Activated CD8-positive, alpha-beta T cell treated with anti-CD3 and anti-CD28 coated beads for 36 hours (primary cell): ENCODE results near the gene ARHGAP4. TPM values are rescaled to one million over a fixed set of nuclear protein-coding genes. Genes with fewer than 3 reads are reported as not detected.

Experiments
- ATAC-seq: fragments of 200-7000 bp; cut with Tn5 transposase; one replicate; pipeline ENCODE4 v1.10.0; 2021; ENCODE audit warnings: mild to moderate bottlenecking, moderate library complexity
- CTCF ChIA-PET: fragments of 350-600 bp; sonication (Branson Sonifier 250); formaldehyde crosslinking; loops from one replicate; lab custom pipeline; 2021; ENCODE audit warnings: antibody characterized with exemption; lab: Charles Lee
- POLR2A ChIA-PET: fragments of 350-600 bp; sonication (Branson Sonifier 250); formaldehyde crosslinking; loops from one replicate; lab custom pipeline; 2021; ENCODE audit warnings: antibody characterized with exemption; lab: Charles Lee
- DNase-seq: peaks from one replicate; pipeline ENCODE4 v3.0.0-alpha.2; 2020
- H3K27ac Mint-ChIP-seq: one replicate; pipeline ENCODE4 v1.8.0; 2021; ENCODE audit warnings: mild to moderate bottlenecking, mixed read lengths
- H3K27me3 Mint-ChIP-seq: one replicate; pipeline ENCODE4 v1.8.0; 2021; ENCODE audit warnings: mixed read lengths
- H3K36me3 Mint-ChIP-seq: one replicate; pipeline ENCODE4 v1.8.0; 2021; ENCODE audit warnings: low read depth, mixed read lengths
- H3K4me1 Mint-ChIP-seq: one replicate; pipeline ENCODE4 v1.8.0; 2021; ENCODE audit warnings: low read depth, mixed read lengths
- H3K4me3 Mint-ChIP-seq: one replicate; pipeline ENCODE4 v1.8.0; 2021; ENCODE audit warnings: mild to moderate bottlenecking, moderate library complexity, mixed read lengths
- H3K9me3 Mint-ChIP-seq: one replicate; pipeline ENCODE4 v1.8.0; 2021; ENCODE audit warnings: mixed read lengths
- CTCF ChIP-seq: fragments of 200-600 bp; IDR thresholded peaks from one replicate; pipeline ENCODE4 v1.8.0; 2022; ENCODE audit warnings: antibody characterized with exemption, mild to moderate bottlenecking
- intact Hi-C: fragments of 100-400 bp; cut with micrococcal nuclease; formaldehyde crosslinking; loops from one replicate; pipeline ENCODE4 v1.10.0; 2022
- total RNA-seq, 2 experiments: library from RNA; stranded (reverse); gene quantifications; one replicate each; pipeline ENCODE4 v1.2.3, GENCODE V29; 2021

ARHGAP4 gene
- total RNA-seq, 2 experiments from 2014 or later, result 128 to 130 TPM

GRCh38 chrX:153941336-153942252 lies 15.5 kb upstream of the ARHGAP4 start:
- DNase-seq (no peak), ATAC-seq (no peak)
- H3K4me3 Mint-ChIP-seq, result peak overlapping the region; percentile 72
- H3K4me1 Mint-ChIP-seq, result peaks cover 31% of the 10 kb centered on the region
- ChIA-PET POLR2A (interaction anchor here (1.2 kb wide), 1 partner anchor 15 kb away, joined by 4 read pairs; no protein-coding TSS in a partner anchor), CTCF (interaction anchor here (0.9 kb wide), 2 partner anchors 15 to 17 kb away, joined by 3 read pairs; no protein-coding TSS in a partner anchor)
- H3K36me3 Mint-ChIP-seq, result peaks cover 5% of the 10 kb centered on the region
- no peaks in the 10 kb centered on the region for H3K9me3 Mint-ChIP-seq
- peak overlapping the region; percentile 83 for H3K27ac Mint-ChIP-seq
- no peaks in the 10 kb centered on the region for H3K27me3 Mint-ChIP-seq
- intact Hi-C loops, result no loop called here
- no peak for TF ChIP-seq CTCF

- CTCF ChIA-PET, result interaction anchor here (1.1 to 1.2 kb wide), 3 partner anchors 8 to 36 kb away, joined by 3 to 4 read pairs (median 3); no protein-coding TSS in a partner anchor
- Mint-ChIP-seq H3K27ac (no peak overlapping the region), H3K27me3 (no peaks in the 10 kb centered on the region), H3K4me1 (peaks cover 37% of the 10 kb centered on the region), H3K9me3 (no peaks in the 10 kb centered on the region), H3K36me3 (peaks cover 7% of the 10 kb centered on the region), H3K4me3 (peak overlapping the region; percentile 2)
- intact Hi-C loops, result no loop called here
- POLR2A ChIA-PET, result interaction anchor here (1.0 to 8.0 kb wide), 5 partner anchors 8 to 63 kb away, joined by 3 to 52 read pairs (median 4); partner anchors contain the start of gene ARHGAP4
- TF ChIP-seq CTCF, result no peak
- ATAC-seq (no peak), DNase-seq (no peak)
Measured at GRCh38 chrX:153939573-153939972, 13.5 kb upstream of the ARHGAP4 start.

GRCh38 chrX:153938226-153938786 lies 12.2 kb upstream of the ARHGAP4 start:
- no peak overlapping the region for H3K4me3 Mint-ChIP-seq
- H3K27ac Mint-ChIP-seq, result peak overlapping the region; percentile 73
- ChIA-PET POLR2A (interaction anchor here (1.2 to 8.0 kb wide), 4 partner anchors 9 to 33 kb away, joined by 3 to 52 read pairs (median 16); partner anchors contain the start of genes ARHGAP4 and HCFC1), CTCF (interaction anchor here (0.8 to 1.5 kb wide), 6 partner anchors 9 to 175 kb away, joined by 3 to 8 read pairs (median 4); partner anchors contain the start of gene ARHGAP4)
- intact Hi-C loops, result no loop called here
- peak; percentile 71 for DNase-seq
- no peaks in the 10 kb centered on the region for H3K27me3 Mint-ChIP-seq
- H3K4me1 Mint-ChIP-seq, result peaks cover 33% of the 10 kb centered on the region
- H3K9me3 Mint-ChIP-seq, result no peaks in the 10 kb centered on the region
- peaks cover 15% of the 10 kb centered on the region for H3K36me3 Mint-ChIP-seq
- no peak for TF ChIP-seq CTCF
- peak; percentile 19 for ATAC-seq

- DNase-seq (no peak), ATAC-seq (no peak)
- H3K4me3 Mint-ChIP-seq, result no peak overlapping the region
- no peak for TF ChIP-seq CTCF
- H3K9me3 Mint-ChIP-seq, result no peaks in the 10 kb centered on the region
- H3K4me1 Mint-ChIP-seq, result peaks cover 33% of the 10 kb centered on the region
- H3K27ac Mint-ChIP-seq, result no peak overlapping the region
- H3K36me3 Mint-ChIP-seq, result peaks cover 16% of the 10 kb centered on the region
- ChIA-PET POLR2A (interaction anchor here (3.9 to 8.0 kb wide), 2 partner anchors 11 kb away, joined by 28 to 52 read pairs; partner anchors contain the start of gene ARHGAP4), CTCF (interaction anchor here (1.8 kb wide), 1 partner anchor 10 kb away, joined by 4 read pairs; no protein-coding TSS in a partner anchor)
- no peaks in the 10 kb centered on the region for H3K27me3 Mint-ChIP-seq
- intact Hi-C loops, result no loop called here
Measured at GRCh38 chrX:153937056-153937455, 11.0 kb upstream of the ARHGAP4 start.
